ENCODE data around the gene HPCAL4.

The HPCAL4 gene

DNA sequence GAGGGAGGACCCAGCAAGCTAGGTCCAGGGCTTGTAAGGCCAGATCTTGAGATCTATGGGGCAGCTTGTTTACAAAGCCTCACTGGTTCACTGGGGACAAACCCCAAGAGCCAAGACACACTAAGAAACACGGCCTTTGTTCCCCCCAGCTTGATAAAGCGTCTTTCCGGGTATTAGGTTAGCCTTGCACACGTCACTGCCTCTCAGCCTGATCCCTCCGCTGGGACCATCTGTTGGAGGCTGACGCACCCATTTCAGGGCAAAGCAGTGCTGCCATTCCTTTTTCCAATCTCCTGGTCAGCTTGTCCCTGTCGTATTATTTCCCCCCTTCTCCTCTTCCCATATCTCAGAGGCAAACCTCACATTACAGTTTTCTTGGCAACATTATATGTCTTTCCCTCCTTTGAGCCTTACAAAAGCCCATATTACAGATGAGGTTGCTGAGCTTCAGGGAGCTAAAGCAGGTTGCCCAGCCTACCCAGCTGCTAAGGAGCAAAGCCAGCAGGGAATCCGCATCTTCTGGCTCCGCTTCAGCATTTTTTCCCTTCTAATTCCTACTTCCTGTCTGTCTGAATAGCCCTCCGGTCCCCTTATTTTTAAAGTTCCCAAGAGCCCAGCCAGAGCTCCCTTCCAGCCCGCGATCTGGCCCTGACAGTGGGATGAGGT lies 55.9 kb downstream of the HPCAL4 start:
- no peak for DNase-seq
- Histone ChIP-seq H3K4me3 (ENCODE audit: insufficient read depth, low read depth, low read length, poor library complexity, severe bottlenecking) (no peak overlapping the region), H3K27me3 (replicated peaks; ENCODE audit: control insufficient read depth, insufficient read depth, low read length, poor library complexity, severe bottlenecking) (no peaks in the 10 kb centered on the region), H3K27ac (ENCODE audit: insufficient read depth, low read length, poor library complexity, severe bottlenecking) (no peak overlapping the region), H3K9me3 (ENCODE audit: control insufficient read depth, low read length) (no peaks in the 10 kb centered on the region), H3K4me1 (ENCODE audit: control insufficient read depth, insufficient read depth, low read length, poor library complexity, severe bottlenecking) (peaks cover 5% of the 10 kb centered on the region), H3K36me3 (ENCODE audit: control insufficient read depth, insufficient read depth, low read length) (no peaks in the 10 kb centered on the region)

- H3K4me1 ChIP-seq (ENCODE audit: control insufficient read depth, insufficient read depth, low read length, poor library complexity, severe bottlenecking) = no peaks in the 10 kb centered on the region
- DNase-seq = no peak
- no peak overlapping the region for H3K4me3 ChIP-seq (ENCODE audit: insufficient read depth, low read depth, low read length, poor library complexity, severe bottlenecking)
- no peaks in the 10 kb centered on the region for H3K9me3 ChIP-seq (ENCODE audit: control insufficient read depth, low read length)
- no peaks in the 10 kb centered on the region for H3K36me3 ChIP-seq (ENCODE audit: control insufficient read depth, insufficient read depth, low read length)
- H3K27me3 ChIP-seq (replicated peaks; ENCODE audit: control insufficient read depth, insufficient read depth, low read length, poor library complexity, severe bottlenecking) = no peaks in the 10 kb centered on the region
- H3K27ac ChIP-seq (ENCODE audit: insufficient read depth, low read length, poor library complexity, severe bottlenecking) = no peak overlapping the region
These were observed 57.8 kb downstream of the HPCAL4 start for GRCh38 chr1:39633422-39633821.

DNA sequence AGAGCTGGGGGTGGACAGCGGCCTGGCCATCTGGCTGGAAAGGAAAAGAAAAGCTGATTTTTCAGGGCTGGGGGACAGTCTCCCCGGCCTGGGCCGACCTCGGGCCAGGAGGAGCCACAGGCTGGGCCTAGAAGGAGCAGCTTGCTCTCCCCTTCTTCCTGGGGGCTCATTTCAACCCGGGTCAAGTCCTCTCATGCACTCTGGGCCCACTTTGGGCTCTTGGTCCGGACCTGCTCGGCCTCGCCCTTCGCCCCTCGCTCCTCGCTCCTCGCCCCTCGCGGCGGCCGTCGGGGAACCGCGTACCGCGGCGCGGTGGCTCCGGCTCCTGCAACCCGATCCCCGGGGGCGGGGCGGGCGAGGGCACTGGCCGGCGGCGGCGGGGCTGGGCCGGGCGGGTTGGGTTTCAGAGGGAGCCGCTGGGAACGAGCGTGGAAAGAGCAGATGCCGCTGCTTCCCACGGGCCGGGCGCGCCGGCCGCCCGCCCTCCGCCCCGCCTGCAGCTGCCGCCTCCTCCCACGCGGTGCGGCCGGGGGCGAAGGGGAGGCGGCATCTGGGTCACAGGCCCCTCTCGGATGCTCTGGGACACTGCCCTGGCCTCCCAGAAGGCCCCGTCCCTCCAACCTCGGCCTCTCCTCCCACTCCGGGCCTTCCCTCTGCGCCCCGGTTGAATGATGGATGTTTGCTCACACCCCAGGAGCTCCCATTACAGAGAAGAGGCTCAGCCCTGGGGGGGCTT lies 58.4 kb downstream of the HPCAL4 start:
- Histone ChIP-seq H3K27ac (ENCODE audit: insufficient read depth, low read length, poor library complexity, severe bottlenecking) (no peak overlapping the region), H3K4me1 (ENCODE audit: control insufficient read depth, insufficient read depth, low read length, poor library complexity, severe bottlenecking) (no peaks in the 10 kb centered on the region), H3K9me3 (ENCODE audit: control insufficient read depth, low read length) (no peaks in the 10 kb centered on the region), H3K36me3 (ENCODE audit: control insufficient read depth, insufficient read depth, low read length) (no peaks in the 10 kb centered on the region), H3K4me3 (ENCODE audit: insufficient read depth, low read depth, low read length, poor library complexity, severe bottlenecking) (no peak overlapping the region), H3K27me3 (replicated peaks; ENCODE audit: control insufficient read depth, insufficient read depth, low read length, poor library complexity, severe bottlenecking) (no peaks in the 10 kb centered on the region)
- no peak for DNase-seq

GRCh38 chr1:39632323-39632681 lies 58.9 kb downstream of the HPCAL4 start:
- no peaks in the 10 kb centered on the region for H3K27me3 ChIP-seq (replicated peaks; ENCODE audit: control insufficient read depth, insufficient read depth, low read length, poor library complexity, severe bottlenecking)
- no peaks in the 10 kb centered on the region for H3K36me3 ChIP-seq (ENCODE audit: control insufficient read depth, insufficient read depth, low read length)
- H3K27ac ChIP-seq (ENCODE audit: insufficient read depth, low read length, poor library complexity, severe bottlenecking) = no peak overlapping the region
- no peak for DNase-seq
- H3K4me1 ChIP-seq (ENCODE audit: control insufficient read depth, insufficient read depth, low read length, poor library complexity, severe bottlenecking) = no peaks in the 10 kb centered on the region
- H3K4me3 ChIP-seq (ENCODE audit: insufficient read depth, low read depth, low read length, poor library complexity, severe bottlenecking) = no peak overlapping the region
- no peaks in the 10 kb centered on the region for H3K9me3 ChIP-seq (ENCODE audit: control insufficient read depth, low read length)

DNA sequence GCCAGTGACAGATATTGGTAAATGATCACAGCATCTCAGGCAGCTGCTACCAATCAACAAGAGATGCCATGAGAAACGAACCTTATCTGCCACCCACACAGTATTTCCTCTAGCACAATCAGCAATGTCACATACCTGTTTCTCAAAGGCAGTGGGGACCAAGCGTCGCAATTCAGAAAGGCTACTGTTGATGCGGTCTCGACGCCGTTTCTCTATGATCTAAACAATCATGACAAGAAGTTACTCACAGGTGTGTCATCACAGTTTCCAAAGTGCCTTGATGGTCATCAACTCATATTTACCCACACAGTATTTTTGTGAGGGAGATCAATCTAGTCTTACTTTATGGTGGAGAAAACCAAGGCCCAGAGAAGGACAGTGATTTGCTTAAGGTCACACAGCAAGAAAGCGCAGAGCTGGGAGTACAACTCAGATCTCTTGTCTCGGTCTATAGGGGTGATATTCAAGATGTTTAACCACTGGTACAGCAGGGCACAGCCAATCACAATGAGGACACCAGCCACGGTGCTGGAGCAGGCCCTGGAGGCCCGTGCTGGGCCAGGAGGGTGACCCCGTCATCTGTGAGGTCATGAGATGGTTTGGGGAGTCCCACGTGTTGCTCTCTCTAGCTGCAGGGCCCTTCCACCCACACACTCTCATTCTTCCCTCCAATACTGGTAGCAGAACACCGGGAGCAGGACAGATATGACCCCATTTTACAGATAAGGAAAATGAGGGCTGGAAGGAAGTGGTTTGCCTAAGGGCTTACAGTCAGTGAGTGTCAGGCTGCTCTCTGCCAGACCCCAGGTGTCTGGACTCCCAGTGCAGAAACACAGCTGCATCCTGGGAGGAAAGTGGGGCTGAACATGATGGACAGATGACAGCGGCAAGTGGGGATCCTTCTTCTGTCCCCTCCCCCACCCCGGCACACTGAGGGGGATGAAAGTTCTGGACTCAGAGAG lies 59.6 kb downstream of the HPCAL4 start:
- no peak overlapping the region for H3K27ac ChIP-seq (ENCODE audit: insufficient read depth, low read length, poor library complexity, severe bottlenecking)
- no peaks in the 10 kb centered on the region for H3K27me3 ChIP-seq (replicated peaks; ENCODE audit: control insufficient read depth, insufficient read depth, low read length, poor library complexity, severe bottlenecking)
- no peaks in the 10 kb centered on the region for H3K4me1 ChIP-seq (ENCODE audit: control insufficient read depth, insufficient read depth, low read length, poor library complexity, severe bottlenecking)
- H3K4me3 ChIP-seq (ENCODE audit: insufficient read depth, low read depth, low read length, poor library complexity, severe bottlenecking) = no peak overlapping the region
- no peaks in the 10 kb centered on the region for H3K9me3 ChIP-seq (ENCODE audit: control insufficient read depth, low read length)
- H3K36me3 ChIP-seq (ENCODE audit: control insufficient read depth, insufficient read depth, low read length) = no peaks in the 10 kb centered on the region
- DNase-seq = no peak

- Histone ChIP-seq H3K27me3 (replicated peaks; ENCODE audit: control insufficient read depth, insufficient read depth, low read length, poor library complexity, severe bottlenecking) (no peaks in the 10 kb centered on the region), H3K4me3 (ENCODE audit: insufficient read depth, low read depth, low read length, poor library complexity, severe bottlenecking) (no peak overlapping the region), H3K4me1 (ENCODE audit: control insufficient read depth, insufficient read depth, low read length, poor library complexity, severe bottlenecking) (no peaks in the 10 kb centered on the region), H3K9me3 (ENCODE audit: control insufficient read depth, low read length) (no peaks in the 10 kb centered on the region), H3K27ac (ENCODE audit: insufficient read depth, low read length, poor library complexity, severe bottlenecking) (no peak overlapping the region), H3K36me3 (ENCODE audit: control insufficient read depth, insufficient read depth, low read length) (no peaks in the 10 kb centered on the region)
- no peak for DNase-seq
These were observed 62.4 kb downstream of the HPCAL4 start for GRCh38 chr1:39628807-39629350.
